Measurements from ENCODE around the gene SLC51B.

The SLC51B gene

GRCh38 chr15:65102912-65103311 lies 57.7 kb downstream of the SLC51B start:
- Histone ChIP-seq H3K27me3 (no peaks in the 10 kb centered on the region), H3K9ac (no peak overlapping the region), H3K4me3 (no peak overlapping the region), H4K20me1 (no peaks in the 10 kb centered on the region), H3K27ac (no peak overlapping the region), H3K9me3 (no peaks in the 10 kb centered on the region), H3K4me1 (no peaks in the 10 kb centered on the region), H3K36me3 (peaks cover 74% of the 10 kb centered on the region), H3K4me2 (no peak overlapping the region)
- no peak for TF ChIP-seq Cebpa-rat (IDR thresholded peaks at IDR 0.05)

Data from BLaER1 (cell line).